Measurements from ENCODE around the gene PECR. TPM values are rescaled to one million over a fixed set of nuclear protein-coding genes. Genes with fewer than 3 reads are reported as not detected.

Gene PECR
- total and polyA plus RNA-seq, 9 of the 15 experiments (the other 6 are each of a cell fraction or from before 2014, with no cell fraction given): 1.1 to 10.3 (median 8.2) TPM

GRCh38 chr2:216018709-216019108, 62.9 kb downstream of the PECR start (continued):
- TF ChIP-seq ZNF274 (IDR thresholded peaks at IDR 0.05; ENCODE audit: borderline replicate concordance, low read depth, low read length): no peak
- TF ChIP-seq MIER1 (IDR thresholded peaks at IDR 0.05; ENCODE audit: low read depth): no peak
- TF ChIP-seq, protein P1, sequence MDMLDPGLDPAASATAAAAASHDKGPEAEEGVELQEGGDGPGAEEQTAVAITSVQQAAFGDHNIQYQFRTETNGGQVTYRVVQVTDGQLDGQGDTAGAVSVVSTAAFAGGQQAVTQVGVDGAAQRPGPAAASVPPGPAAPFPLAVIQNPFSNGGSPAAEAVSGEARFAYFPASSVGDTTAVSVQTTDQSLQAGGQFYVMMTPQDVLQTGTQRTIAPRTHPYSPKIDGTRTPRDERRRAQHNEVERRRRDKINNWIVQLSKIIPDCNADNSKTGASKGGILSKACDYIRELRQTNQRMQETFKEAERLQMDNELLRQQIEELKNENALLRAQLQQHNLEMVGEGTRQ (CRISPR knock-in tag; IDR thresholded peaks at IDR 0.05): peak; percentile 70

DNA sequence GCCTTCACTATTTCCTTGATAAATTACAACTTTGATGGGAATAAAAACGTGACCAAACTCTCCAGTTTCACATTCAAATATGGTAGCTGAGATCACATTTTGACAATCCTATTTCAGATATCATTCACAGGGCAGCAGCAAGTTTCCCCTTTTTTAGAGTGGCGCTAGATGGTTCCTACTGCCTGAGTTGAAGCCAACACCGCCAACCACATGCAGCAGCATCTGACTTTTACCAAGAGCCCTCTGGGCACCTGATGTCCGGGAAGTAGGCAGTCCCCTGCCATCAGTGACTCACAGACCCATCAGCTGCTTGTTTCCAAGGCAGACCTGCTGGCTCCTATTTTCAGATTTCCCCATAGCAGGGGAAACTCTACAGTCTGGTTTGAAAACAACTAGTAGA, 64.2 kb downstream of the PECR start:
- Histone ChIP-seq H3K9me1 (ENCODE audit: control insufficient read depth, insufficient read depth, low read length) (no peaks in the 10 kb centered on the region), H3K27ac (ENCODE audit: extremely low read depth, low read depth, low read length) (no peak overlapping the region), H3K4me2 (ENCODE audit: insufficient read depth, low read length) (no peak overlapping the region), H3K9me3 (replicated peaks; ENCODE audit: control insufficient read depth, insufficient read depth, low read depth, low read length) (no peaks in the 10 kb centered on the region), H4K20me1 (replicated peaks; ENCODE audit: control insufficient read depth, insufficient read depth, low read length) (no peaks in the 10 kb centered on the region), H3K27me3 (ENCODE audit: control insufficient read depth in 2 of 2, insufficient read depth in 2 of 2, low read length in 2 of 2) (no peaks in the 10 kb centered on the region), H3K4me1 (replicated peaks in 1 of 2; ENCODE audit: control insufficient read depth in 2 of 2, insufficient read depth in 2 of 2, low read length in 2 of 2) (peaks cover 0 to 10% of the 10 kb centered on the region in 2 experiments; a peak in 4 of 5 replicates), H3K9ac (ENCODE audit: insufficient read depth in 1 of 2, low read depth in 2 of 2, low read length in 2 of 2) (no peak overlapping the region), H2AFZ (ENCODE audit: low read depth, low read length) (no peak overlapping the region), H3K4me3 (no peak overlapping the region), H3K79me2 (ENCODE audit: control insufficient read depth, insufficient read depth, low read length) (no peaks in the 10 kb centered on the region; the same call in 2 of the 3 replicates), H3K36me3 (ENCODE audit: control insufficient read depth, insufficient read depth, low read length) (no peaks in the 10 kb centered on the region)
- ATAC-seq (no peak), DNase-seq (ENCODE audit: extremely low read depth in 1 of 4, low spot score in 3 of 4) (no peak), FAIRE-seq (no peak)
- 53% methylated on average over 3 of the region's 4 CpGs for WGBS (ENCODE audit: insufficient coverage, low coverage, missing lambda C conversion rate)
- BruUV-seq (replicated peaks): no TSS peak
- in situ Hi-C loops (cut with MboI): no loop called here
- CTCF ChIA-PET (ENCODE audit: low intra/inter-chr PET ratio): no interaction called here
- intact Hi-C loops (cut with micrococcal nuclease): no loop called here
- no peak for TF ChIP-seq BCL6 (CRISPR knock-in tag; IDR thresholded peaks at IDR 0.05)
- TF ChIP-seq EWSR1 (IDR thresholded peaks at IDR 0.05; ENCODE audit: borderline replicate concordance, low read depth, partially characterized antibody): no peak
- no peak for TF ChIP-seq ZNF507 (tag; conservative IDR thresholded peaks at IDR 0.05)
- TF ChIP-seq HOXB6 (CRISPR knock-in tag; IDR thresholded peaks at IDR 0.05; ENCODE audit: borderline replicate concordance): no peak
- no peak for TF ChIP-seq ZNF12 (CRISPR knock-in tag; IDR thresholded peaks at IDR 0.05)
- TF ChIP-seq ZNF436 (CRISPR knock-in tag; IDR thresholded peaks at IDR 0.05): no peak
- POLR2A ChIA-PET: no interaction called here
